NCI-H1436 (cell line): ENCODE results near the gene ALG8.
"Not testable (repeated sequence)": the region's sequence is repeated elsewhere in the genome, so short reads cannot be mapped to it uniquely, and the experiment has no call there.

Experiments
- DNase-seq: peaks from one replicate; lab custom pipeline; 2025; lab: John Stamatoyannopoulos, UW

The ALG8 gene

DNA sequence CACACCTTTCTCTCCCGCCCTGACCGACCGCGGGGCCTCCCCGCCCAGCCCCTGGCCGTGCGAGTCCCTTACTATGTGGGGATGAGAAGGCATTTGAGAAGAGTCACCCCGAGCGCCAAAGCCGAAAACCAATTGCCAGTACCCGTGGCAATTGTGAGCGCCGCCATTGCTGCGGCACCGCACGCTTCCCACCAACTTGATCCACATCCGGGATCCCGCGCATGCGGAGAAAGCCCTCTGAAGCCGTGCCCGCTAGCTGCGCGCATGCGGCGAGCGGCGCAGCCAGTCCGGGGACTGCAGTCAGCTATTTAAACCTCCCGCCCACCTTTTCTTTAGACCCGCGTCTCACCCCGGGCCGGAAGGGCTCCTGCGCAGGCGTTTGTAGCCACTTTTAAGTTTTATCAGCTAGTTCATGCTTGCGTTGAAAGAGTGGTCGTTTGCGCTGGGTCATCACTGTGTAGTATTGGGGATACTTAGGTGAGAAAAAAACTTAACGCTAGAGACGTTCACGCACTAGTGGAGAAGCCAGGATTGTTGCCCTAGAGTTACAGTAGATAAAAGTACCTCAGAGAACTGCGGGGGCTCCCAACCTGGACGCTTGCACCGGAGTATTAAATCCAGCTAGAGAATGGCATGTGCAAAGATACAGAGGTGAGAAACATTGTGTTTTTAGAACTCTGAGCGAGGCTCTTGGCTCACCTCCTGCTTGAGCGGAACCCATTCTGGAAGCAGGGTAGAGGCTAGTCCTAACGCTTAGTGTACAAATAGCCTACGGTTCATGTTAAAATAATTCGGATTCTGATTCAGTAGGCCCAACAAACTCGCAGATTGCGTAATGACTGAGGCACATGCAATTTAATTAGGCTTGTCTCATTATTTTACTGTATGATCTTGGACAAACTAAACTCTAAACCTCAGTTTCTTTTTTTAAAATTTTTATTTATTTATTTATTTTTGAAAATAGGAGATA lies at the start of gene ALG8:
Gene ALG8, minus strand, starts transcription at position 205 of the 970 bp plus-strand sequence. Its CDS starts 38 bp downstream, at position 167.
- DNase-seq, result peak; percentile 92

- peak; percentile 95 for DNase-seq
Measured at GRCh38 chr11:78188286-78189173, 49.1 kb upstream of the ALG8 start, which contains the start of the genes KCTD21 and USP35. TSS of gene KCTD21 (minus strand) at chr11:78188626. CDS start at chr11:78174554, 14,072 bp downstream. TSS of gene USP35 (plus strand) at chr11:78188919. CDS start at chr11:78196246, 7,327 bp downstream.

GRCh38 chr11:78187366-78188285 lies 48.2 kb upstream of the ALG8 start:
- no peak for DNase-seq

DNA sequence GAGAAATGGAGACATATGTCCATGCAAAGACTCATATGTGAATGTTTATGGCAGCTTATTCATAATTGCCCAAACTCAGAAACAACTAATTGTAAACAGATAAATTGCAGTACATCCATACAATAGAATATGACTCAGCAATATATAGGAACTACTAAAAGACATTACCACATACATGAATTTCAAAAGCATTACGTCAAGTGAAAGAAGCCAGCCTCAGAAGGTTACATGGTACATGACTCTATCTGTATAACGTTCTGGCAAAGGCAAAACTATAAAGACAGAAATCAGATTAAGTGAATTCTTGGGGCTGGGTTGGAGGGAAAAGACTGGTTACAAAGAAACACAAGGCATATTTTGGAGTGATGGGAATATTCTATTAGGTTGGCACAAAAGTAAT lies 41.8 kb upstream of the ALG8 start:
- no peak for DNase-seq

GRCh38 chr11:78180751-78181150 lies 41.3 kb upstream of the ALG8 start:
- DNase-seq, result no peak

- no peak for DNase-seq
Measured at GRCh38 chr11:78179459-78180071, 40.1 kb upstream of the ALG8 start.

DNA sequence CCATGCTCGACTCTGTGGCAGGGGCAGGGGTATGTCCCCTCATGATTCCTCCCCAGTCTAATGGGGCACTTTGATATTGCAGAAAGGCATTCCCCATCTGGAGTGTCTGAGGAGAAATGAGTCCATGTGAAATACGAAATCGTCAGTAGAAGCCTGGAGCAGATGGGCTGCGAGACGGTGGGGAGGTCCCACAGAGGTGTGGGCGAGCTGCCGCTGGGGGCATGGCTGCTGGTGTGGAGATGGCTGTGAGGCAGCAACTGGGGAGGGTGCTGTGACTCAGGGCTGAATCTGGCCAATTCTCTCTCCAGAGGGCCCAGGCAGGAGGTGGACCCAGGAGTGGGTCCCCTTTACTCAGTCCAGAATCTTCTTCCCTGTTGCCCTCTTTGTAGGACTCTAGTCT lies 37.8 kb upstream of the ALG8 start:
- DNase-seq, result no peak

- DNase-seq, result no peak
Measured at GRCh38 chr11:78176605-78177141, 37.2 kb upstream of the ALG8 start.

DNA sequence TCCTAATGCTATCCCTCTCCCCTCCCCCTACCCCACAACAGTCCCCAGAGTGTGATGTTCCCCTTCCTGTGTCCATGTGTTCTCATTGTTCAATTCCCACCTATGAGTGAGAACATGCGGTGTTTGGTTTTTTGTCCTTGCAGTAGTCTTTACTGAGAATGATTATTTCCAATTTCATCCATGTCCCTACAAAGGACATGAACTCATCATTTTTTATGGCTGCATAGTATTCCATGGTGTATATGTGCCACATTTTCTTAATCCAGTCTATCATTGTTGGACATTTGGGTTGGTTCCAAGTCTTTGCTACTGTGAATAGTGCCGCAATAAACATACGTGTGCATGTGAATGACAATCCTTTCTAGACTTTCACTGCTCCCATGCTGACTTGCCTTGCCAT lies 36.4 kb upstream of the ALG8 start:
- not testable (repeated sequence) for DNase-seq

DNA sequence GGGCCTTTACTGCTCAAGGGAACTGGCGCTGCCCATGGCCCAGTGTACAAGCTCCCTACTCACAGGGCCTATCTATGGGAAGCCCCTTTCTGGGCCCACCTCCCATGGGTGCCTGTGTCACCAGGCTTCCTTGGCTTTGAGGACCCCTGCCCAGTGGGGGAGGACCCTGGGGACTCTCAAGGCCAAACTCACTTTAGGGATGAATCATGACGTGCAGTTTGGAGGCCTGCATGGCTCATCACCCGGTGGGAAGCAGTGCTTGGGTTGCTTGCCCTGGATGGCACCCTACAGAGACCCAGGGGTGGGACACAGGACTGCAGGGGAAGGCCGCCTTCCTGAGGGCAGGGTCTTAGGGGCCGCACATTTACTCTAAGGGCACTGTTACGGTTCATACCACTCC lies 32.5 kb upstream of the ALG8 start:
- DNase-seq, result no peak

DNA sequence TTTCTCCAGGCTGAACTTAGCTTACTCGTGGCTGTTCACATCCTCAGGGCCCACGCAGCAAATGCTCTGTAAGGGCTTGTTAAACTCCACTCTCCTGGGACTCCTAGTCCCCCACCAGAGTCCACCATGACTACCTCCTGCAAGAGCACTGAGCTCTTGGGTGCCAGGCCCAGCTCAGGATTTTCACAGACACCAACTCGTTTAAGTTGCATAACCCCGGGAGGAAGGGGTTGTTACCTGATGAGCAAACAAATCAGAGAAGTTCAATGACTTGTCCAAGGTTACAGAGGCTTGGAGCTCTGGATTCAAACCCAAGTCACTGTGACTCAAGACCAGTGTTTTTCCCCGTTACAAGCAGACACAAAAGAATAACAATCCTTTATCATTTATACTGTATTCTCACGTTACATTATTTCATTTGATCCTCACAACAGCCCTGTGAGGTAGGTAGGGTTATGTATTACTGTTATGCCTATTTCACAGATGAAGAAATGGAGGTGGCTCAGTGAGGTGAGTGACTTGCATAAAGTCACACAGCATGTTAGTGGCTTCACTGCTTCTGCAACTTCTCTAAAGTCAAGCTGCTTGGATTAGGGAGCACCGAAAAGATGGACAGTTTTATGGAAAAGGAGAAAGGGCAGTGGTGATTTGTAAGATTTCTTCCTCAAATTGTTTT lies 31.6 kb upstream of the ALG8 start:
- DNase-seq, result no peak

GRCh38 chr11:78170413-78170812 lies 31.0 kb upstream of the ALG8 start:
- DNase-seq, result no peak

DNA sequence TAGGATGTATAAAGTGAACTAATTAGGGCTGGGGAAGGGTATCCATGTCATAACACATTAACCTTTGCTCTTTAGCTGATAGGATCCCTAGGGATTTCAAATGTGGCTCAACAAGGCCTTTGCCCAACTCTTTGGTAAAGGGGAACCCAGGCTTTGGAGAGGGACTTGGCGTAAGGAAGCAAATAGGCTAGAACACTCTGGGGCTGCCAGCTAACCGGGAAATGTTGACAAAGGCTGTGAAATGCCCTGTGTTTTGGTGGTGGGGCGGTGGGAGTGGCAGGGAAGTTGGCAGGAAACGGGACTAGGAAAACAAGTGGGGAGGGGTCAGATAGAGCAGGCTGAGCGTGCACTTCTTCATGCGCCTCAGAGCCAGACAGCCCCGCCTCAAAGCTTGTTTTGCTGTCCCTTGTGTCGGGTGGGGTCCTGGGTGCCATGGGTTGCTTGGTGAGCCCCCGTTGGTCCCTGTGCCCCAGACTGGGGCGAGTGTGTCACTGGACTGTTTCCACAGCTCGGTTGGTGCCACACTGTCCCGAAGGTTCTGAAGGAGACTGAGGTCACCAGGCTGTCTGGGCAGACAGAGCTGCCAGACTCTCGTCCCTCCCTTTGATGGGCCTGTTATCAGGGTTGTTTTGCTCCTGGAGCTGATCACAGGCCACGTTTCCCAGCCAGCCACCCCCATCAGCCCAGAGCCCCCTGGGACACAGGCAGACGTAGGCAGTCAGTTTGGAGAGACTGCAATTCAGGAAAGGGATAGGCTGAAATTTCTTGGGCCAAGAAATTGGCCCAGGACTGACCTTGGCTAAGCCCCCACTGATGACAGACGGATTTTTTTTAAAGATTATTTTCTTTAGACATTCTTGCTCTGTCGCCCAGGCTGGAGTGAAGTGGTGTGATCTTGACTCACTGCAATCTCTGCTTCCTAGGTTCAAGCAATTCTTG lies 29.4 kb upstream of the ALG8 start:
- DNase-seq, result no peak

DNA sequence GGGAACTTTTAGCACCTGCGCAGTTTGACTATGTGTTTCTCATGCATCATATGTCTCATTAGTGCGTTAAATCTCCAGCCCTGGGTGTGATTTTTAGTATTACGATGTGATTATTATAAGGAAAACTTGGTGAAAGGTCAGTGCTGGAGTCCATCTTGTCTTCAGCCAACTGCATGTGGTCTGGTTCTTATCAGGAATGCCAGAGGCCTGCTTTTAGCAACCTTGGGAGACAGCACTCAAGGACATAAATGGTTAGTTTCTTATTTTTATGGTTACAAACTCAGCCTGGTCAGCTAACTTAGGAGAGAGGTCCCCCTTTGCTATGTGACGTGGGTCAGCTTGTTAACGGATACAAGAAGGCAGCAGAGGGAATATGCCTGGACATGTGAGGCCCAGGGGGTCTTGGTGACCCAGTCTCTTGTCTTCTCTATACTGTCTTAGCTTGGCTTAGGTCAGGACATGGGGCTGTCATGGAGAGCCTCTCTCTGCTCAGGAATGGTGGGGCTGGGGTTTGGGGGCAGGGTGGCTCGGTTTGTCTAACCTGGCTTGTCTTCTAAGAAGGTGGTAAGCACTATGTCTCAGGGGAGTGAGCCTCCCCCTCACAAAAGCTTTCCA lies 27.5 kb upstream of the ALG8 start:
- DNase-seq, result no peak

GRCh38 chr11:78164471-78164870 lies 25.0 kb upstream of the ALG8 start:
- DNase-seq, result no peak

- DNase-seq, result no peak
Measured at GRCh38 chr11:78163828-78164227, 24.4 kb upstream of the ALG8 start.

GRCh38 chr11:78161962-78162371 lies 22.5 kb upstream of the ALG8 start:
- DNase-seq, result no peak

GRCh38 chr11:78161346-78161745 lies 21.9 kb upstream of the ALG8 start:
- DNase-seq, result no peak
